SHP77 treated with DMSO at 0.1 percent for 48 hours (cell line): Measurements from ENCODE around the gene FRMD3.
A peak's percentile ranks its signal among the peaks of the same experiment; 100 is the strongest.

Source experiments
- DNase-seq: peaks from one replicate; lab custom pipeline; 2025; lab: John Stamatoyannopoulos, UW

Gene FRMD3

DNA sequence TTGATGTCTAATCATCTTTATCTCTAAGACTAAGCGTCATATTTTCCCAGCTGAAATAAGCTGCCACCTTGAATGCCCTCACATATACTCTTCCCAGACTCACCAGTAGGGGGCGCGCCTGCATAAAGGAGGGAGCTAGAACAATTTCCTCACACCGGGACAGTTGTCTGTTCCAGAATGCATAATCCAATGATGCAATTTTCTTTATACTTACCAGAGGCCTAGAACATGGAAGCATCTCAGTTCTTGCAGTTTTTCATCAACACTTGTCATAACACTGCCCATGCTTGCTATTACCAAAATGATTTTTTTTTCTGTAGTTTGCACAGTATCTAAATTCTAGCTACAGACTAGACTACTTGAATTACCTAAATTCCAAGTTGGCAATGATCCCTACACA, 203.9 kb downstream of the FRMD3 start:
- DNase-seq: peak; percentile 4

DNA sequence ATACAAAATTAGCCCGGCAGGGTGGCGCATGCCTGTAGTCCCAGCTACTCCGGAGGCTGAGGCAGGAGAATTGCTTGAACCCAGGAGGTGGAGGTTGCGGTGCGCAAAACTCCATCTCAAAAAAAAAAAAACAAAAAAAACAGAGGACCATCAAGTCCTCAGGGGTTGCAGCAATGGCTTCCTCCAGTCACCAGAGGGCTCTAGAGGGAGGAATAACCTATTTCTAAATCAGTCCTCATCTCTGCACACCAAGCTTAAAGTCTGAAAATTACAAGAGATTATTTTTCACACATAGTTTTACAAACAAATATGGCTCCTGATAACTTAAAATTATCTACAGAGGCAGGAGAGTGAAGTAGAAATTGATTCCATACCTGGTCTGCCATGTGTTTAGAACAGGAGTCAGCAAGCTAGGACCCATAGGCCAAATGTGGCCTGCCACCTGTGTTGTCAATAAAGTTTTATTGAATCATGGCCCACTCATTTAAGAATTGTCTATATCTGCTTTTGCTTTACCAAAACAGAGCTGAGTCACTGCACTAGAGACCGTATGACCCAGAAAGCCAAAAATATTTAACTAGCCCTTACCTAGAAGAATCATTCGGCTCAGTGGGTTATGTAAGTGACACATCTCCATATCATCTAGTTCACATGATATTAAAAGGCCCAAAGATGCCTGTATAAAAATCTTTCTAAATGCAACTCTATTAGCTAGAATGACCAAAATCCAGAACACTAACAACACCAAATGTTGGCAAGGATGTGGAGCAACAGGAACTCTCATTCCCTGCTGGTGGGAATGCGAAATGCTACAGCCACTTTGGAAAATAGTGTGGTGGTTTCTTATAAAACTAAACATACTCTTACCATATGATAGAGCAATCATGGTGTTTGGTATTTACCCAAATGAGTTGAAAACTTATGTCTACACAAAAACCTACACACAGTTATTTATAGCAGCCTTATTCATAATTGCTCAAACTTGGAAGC, 207.7 kb downstream of the FRMD3 start:
- no peak for DNase-seq

DNA sequence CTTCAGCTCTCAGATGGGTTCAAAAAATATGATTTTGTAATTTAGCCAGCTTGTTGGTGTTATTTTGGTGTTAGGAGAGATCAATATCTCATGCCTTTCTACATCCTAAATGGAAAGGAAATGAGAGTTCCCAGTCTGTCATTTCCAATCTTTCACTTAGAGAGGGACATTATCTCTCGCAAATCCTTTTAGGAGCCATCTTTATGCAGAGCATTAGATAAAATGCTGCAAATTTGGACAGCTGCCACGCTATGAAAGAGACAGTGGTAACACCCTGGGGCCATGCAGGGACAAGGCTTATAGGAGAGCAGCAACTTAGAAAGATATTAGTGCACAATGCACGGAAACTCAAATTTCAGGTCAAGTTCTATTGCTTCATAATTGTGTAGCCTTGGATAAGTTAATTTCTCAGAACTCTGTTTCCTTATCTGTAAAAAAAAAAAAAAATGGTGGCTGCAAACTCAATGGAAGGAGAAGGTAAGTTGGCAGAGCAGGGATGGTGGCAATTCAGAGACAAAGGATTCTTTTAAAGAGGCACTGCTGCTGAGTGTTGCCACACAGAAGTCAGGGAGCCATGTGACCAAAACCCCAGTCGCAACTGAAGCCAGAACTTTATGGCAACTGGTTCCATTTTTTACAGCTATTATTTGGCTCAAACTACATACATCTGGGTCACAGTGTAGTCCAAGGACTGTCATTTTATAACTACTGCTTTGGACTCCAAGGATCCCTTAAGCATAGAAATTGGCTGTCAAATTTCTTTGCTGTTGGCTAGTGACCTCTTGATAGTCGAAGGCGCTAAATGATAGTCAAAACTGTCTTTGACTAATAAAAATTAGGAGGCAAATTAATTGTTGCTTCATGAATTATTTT, 210.2 kb downstream of the FRMD3 start:
- DNase-seq: no peak

DNA sequence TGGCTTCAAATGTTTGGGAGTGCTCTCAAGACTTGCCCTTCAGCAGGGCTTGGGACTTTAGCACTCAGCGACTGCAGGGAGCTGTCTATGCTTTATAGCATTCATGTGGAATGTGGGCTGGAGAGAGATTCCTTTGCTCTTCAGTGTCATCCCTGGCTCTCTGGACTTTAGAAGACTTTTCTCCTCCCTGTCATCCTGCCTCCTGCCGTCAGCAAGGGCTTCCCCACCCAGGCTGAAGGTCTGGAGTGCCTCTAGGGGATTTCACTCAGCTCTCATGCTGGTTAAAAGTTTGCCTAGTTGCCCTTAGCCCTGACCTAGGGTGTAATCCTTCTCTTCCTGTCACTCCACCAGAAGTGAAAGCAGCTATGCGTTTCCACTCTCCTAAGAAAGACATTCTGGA, 210.9 kb downstream of the FRMD3 start:
- no peak for DNase-seq

DNA sequence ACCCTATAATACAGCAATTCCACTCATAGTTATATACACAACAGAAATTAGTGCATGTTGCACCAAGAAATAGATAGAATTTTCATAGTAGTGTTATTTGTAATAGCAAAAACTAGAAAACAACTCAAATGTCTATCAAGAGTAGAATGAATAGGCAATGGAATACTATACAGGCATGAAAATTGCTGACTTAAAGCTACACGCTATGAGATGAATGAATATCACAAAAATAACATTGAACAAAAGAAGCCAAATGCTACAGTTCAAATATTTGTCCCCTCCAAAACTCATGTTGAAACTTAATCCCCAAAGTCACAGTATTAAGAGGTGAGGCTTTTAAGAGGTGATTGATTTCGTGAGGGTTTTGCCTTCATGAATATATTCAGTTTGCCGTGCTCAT, 215.1 kb downstream of the FRMD3 start:
- DNase-seq: no peak

DNA sequence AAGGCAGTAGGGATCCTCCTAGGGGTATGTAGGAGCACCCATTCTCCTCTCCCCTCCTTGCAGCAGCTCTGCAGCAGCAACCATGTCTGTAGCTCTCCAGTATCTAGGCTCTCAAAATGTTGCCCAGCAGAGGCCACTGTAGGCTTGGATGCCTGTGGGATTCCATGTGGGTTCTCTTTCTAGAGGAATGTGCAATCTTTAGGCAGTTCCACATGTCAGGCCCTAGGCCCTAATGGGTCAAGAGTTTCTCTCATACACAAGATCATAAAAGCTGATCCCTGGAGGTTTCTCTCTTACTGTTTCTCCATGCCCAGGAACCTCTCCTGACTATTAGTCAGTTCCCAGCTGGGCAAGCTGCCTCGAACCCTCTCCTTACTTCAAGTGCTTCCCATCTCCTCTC, 215.8 kb downstream of the FRMD3 start:
- DNase-seq: no peak

DNA sequence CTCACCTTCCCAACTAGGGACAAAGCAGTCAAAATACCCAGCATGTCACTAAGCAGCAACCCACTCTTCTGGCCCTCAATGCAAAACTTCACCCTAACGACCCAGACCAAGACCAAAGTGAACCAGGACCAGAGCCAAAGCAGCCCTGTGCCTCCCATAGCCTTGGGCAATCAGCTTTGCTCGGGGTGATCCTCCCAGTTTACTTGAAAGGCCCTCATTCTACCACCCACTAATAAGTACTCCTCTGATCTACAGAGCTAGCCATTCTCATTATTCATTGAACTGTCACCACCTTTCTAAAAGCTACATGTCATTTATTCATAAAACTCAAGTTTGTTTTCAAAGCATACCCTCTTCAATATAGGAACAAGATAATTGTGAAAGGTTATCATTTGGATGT, 221.0 kb downstream of the FRMD3 start:
- no peak for DNase-seq

DNA sequence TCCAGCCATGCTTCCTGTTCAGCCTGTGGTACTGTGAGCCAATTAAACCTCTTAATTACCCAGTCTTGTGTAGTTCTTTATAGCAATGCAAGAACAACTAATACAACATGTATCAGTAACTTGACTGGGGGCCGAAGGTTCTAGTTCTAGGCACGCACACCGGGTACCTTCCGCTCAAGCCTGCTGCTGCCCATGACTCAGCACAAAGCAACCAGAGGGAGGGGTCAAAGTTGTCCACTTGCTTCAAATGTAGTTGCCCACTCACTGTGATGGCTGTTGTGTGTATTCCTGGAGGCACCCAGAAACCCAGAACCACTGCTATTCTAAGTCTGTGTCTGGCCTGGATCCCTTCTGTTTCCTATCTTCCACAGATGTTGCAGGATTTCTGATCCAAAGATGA, 222.6 kb downstream of the FRMD3 start:
- no peak for DNase-seq

DNA sequence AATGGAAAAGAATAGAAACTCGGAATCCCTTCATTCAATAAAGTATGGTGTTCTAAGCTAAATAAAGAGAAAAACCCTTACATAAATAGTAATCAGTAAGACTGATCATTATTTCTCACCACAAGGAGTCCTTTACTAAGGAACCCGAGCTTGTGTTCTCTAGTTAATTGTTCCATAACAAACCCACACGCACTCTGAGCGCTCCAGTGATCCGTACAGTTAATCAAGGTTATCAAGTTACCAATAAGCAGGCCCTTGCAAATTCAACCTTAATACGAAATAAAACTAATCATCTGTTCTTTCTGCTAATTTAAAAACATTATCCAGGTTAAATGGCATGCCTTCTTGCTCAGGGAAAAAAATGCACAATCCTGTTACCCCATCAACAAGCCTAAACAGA, 224.4 kb downstream of the FRMD3 start:
- DNase-seq: no peak

DNA sequence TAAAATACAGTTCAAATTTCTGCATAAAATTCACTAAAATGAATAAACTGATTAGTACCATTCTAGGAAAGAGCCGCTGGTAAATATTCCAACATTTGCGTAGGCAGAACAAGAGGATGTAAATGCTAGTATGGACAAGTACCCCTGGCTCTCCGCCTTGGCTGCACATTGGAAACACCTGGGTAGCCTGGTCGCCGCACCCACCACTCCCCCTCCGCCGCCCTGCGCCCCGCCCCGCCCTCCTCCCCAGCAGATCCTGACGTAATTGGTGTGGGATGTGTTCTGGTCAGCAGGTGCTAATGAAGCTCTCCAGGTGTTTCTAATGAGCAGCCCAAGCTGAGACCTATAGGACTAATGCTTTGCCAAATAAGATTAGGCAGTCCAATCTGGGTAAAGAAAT, 225.7 kb downstream of the FRMD3 start:
- DNase-seq: no peak

DNA sequence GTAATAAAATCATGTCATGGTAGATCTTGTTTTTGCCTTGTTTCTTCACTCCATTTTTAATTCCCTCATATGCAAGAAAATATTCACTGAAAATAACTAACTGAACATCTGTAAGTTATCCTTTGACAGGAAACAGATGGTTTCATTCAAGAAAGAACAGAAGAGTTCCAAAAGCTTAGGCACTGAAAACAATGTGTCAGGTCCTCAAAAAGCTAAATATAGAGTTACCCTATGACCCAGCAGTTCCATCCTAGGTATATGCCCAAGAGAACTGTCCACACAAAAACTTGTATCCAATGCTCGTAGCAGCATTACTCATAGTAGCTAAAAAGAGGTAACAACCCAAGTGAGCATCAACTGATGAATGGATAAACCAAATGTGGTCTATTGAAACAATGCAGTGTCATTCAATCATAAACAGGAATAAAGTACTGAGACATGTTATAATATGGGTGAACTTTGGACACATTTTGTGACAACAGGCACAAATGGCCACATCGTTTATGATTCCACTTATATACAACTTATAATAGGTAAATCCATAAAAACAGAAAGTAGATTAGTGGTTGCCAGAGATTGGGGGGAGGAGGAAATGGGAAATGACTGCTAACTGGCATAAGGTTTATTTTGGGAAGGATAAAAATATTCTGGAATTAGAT, 231.0 kb downstream of the FRMD3 start:
- no peak for DNase-seq

DNA sequence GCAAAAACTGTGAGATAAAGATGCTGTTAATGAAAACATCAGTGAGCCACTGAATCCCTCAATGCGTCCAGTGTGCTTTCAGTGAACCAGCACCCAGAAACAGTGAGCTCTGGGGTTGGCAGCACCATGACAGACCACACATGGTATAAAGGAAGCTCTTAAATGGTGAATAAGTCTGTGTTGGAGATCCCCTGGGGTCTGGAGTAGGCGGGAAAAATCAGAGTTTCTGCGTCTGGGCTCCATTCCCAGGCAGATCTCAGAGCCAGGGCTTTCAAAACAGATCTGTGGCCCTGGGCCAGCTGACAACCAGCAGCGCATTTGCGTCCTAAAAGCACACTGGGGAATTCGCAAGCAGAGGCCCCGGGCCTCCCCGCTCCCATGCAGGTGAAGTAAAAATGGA, 233.5 kb downstream of the FRMD3 start:
- DNase-seq: no peak

DNA sequence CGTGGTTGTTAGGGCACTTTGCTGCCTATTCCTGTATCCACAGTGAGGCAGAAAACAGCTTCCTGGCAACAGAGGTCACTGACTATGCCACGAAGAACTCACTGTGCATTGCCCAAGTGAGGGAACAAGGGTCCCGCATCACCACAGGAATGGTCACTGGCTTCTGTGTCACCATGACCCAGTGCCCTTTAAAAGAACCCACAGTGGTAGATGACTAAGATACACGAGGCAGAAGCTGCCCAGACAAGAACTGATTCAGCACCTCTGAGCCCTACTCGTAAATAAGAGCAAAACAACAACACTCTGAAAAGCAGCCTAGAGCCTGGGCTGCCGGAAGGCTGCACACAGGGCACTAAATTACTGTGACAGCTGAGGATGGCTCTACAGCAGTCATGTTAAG, 238.6 kb downstream of the FRMD3 start:
- DNase-seq: no peak

DNA sequence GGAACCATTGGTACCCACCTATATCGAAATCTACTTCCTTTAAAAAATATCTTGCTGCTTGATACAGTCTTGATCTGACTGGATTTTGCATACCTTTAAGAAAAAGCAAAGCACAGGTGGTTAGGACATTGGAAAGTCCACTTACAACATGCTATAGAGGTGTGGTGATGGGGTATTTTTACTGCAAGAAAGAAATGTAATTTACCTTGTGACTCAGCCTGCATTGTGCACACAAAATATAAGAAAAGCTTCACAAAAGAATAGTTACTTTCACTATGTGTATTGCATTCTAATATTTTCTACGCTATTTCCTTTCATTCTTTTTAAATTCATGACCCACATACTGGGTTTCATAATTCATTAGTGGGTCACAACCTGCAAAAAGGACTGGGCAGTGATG, 239.1 kb downstream of the FRMD3 start:
- DNase-seq: no peak

DNA sequence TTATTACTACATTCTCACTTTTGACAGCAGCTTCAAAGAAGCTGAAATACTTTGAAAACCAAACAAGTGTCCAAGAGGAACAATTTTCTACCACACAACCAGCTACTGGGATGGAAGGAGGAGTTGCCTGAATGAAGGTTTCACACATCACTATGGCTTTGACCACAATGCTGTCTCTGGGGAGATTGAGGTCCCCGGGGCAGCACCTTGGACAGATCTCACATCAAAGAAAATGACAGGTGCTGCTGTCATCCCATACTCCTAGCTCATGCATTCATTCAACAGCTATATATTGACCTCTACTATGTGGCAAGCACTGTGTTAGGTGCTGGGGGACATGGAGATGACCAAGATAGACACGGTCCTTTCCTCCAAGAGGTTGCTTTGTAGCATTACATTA, 242.1 kb downstream of the FRMD3 start:
- DNase-seq: no peak

DNA sequence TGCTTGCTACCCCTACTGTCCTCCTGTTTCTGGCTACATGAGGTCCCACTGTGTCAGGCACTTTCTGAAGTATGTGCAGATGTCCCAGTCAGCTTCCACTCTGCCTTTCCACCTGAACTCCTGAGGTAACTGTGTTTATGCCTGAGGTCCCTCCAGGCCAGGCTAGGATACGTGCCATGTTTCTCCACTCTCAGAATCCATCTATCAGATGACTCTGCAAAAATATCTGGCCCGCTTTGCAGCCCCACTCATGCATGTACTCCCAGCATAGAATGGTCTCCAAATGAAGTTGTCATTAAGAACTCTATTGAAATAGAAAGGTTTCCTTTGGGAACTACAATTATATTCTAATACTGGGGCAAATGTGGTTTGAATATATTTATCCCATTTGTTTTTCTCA, 243.4 kb downstream of the FRMD3 start:
- no peak for DNase-seq

DNA sequence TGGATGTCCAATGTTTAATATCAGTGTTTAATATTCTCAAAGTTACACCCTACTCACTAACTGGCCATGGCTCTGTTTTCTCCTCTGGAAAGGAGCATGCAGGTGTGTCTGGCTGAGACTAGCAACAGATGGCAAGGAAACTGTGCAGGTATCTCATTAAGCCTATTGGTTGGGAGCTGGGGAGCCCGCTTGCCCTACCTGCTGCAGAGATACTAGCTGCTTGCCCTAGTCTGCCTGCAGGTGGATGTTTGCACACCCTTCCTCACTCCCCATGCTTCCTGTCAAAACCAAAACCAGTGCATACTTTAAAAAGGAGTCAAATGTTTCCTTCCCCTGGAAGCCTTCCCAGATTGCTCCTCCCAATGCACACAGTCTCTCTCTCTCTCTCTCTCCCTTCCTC, 247.0 kb downstream of the FRMD3 start:
- DNase-seq: no peak

DNA sequence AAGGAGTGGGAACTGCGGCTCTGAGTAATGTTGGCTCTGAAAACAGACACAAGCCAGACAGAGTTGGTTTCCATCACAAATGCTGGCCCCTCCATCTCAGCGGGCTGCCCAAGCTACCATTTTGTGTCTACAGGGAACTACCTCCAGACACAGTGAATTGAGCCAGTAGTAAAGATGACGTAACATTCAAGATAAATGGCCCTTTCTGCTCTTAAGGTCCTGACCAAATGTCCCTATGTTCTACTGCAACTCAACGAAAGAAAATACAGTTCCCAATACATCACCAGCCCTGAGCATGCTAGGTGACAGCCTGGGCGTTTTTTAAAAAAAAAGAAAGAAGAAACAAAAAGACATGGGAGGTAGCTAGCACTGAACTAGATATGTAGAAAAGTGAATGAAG, 247.5 kb downstream of the FRMD3 start:
- no peak for DNase-seq

DNA sequence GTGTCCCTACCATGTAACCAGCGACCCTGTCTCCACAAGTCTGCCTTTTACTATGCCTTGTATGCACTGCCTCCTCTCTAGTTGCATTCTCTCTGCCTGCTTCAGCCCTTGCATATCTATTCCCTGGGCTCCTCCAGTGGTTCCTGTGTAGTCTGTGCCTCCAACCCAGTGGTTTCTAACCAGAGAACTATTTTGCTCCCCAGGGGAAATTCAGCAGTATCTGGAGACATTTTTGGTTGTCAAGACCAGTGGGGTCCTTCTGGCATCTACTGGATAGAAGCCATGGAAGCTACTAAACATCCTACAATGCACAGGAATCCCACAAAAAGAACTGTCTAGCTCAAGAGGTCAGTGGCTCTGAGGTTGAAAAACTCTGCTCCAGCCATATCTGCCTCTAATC, 251.2 kb downstream of the FRMD3 start:
- no peak for DNase-seq

DNA sequence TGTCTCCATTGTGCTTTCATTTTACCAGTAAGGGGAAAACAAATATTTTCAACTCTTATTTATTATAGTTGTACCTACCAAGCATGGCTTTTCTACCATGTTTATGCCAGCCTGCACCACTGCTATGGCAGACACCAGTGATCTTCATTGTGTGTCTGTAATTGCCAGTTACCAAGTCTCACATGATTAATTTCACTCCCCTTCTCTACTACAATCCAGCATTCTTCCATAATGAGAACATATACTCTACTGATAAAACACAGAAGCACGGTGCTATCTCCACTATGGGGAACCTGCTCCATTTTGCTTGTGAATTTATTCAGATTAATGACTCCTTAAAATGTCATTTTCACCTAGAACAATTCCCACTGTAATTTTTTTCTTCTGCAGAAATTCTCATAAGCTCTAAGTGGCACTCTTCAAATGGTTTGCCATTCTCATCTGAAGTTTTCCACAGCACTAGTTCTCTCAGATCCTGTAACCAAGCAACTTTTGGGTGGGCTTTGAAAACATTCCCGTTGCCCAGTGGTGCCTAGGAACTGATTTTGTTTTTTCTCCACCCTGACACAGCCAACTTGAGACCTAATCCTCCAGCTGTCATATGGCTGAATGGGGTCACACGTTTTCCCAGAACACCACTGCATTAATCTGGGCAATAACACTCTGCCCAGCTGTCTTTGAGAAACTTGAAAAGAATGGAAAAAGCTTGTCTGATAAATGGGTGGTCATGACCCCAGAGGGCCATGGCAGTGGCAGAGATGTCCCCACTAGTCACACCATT, 252.6 kb downstream of the FRMD3 start:
- no peak for DNase-seq

DNA sequence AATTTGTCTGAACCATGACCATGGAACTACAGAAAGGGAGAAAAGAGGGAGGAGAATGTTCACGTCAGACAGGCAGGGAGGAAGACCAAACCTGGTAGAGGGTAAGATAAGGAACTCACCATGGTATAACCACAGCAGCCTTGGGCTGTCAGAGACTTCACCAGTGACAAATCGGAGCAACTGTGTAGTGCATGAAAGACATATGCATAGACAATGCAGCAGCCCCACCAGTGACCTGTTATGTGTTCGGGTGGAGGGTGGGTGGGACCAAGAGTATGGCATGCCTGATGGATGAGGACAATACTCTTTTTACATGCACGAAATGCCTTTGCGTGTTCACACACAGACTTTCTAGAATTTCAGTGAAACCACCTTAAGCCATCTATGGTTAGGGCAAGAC, 253.5 kb downstream of the FRMD3 start:
- no peak for DNase-seq

DNA sequence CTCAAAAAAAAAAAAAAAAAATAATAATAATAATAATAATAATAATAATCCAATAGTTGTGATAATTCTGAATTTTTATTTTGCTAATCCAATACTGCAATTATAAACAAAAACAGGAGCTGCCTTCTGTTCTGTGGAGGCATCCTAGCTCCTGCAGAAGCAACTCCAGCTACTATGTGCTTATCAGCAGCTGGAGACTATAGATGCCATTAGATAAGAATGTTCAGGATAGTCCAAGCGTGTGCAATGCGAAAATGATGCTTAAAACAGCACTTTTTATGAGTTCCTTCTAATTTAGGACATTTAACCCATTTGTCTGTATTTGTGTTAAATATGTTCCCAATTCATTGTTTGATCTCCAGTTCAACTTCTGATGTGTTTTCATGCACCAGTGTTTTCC, 254.7 kb downstream of the FRMD3 start:
- DNase-seq: no peak
